Testis (tissue), 5 donors: ENCODE measurements around the gene TLR2. TPM values are rescaled to one million over a fixed set of nuclear protein-coding genes. Genes with fewer than 3 reads are reported as not detected.

Experiments
- DNase-seq: peaks from one replicate; pipeline ENCODE4 v3.0.0-alpha.2; 2019
- H3K27ac ChIP-seq, 2 donors: fragments of 200-600 bp; sonication (generic); one replicate each; pipeline ENCODE4 v1.5.1; 2019
- H3K27me3 ChIP-seq: fragments of 200-600 bp; sonication (generic); one replicate; pipeline ENCODE4 v1.5.1; 2019
- H3K36me3 ChIP-seq: fragments of 200-600 bp; sonication (generic); one replicate; pipeline ENCODE4 v1.5.1; 2017; ENCODE audit warnings: low read depth; ENCODE audit errors: missing control alignments
- H3K4me1 ChIP-seq: fragments of 200-600 bp; sonication (generic); one replicate; pipeline ENCODE4 v1.5.1; 2019
- H3K4me3 ChIP-seq, 2 donors: fragments of 200-600 bp; sonication (generic); one replicate each; pipeline ENCODE4 v1.5.1; 2017 to 2019
- H3K9me3 ChIP-seq: fragments of 200-600 bp; sonication (generic); one replicate; pipeline ENCODE4 v1.5.1; 2017
- POLR2A ChIP-seq: fragments of 450-650 bp; IDR thresholded peaks from one replicate; pipeline ENCODE4 v1.6.1; 2017; ENCODE audit warnings: antibody characterized with exemption, mild to moderate bottlenecking, moderate library complexity
- WGBS, 2 donors: methylation state at CpG; one replicate each; pipeline ENCODE4 v1.1.5; 2018; 5-methylcytosine and 5-hydroxymethylcytosine counted together
- intact Hi-C: fragments of 100-400 bp; cut with DNase I; formaldehyde crosslinking; loops from one replicate; pipeline ENCODE4 v1.15.1; 2023; ENCODE audit warnings: low total_unique reads
- long read RNA-seq, 2 donors: transcript quantifications; one replicate each; lab custom pipeline, GENCODE V29; 2026
- polyA plus RNA-seq: library from polyadenylated mRNA; stranded (reverse); fragments of 350-450 nt; fragmentation: Illumina TruSeq; extraction: RNeasy Lipid Tissue Mini Kit (QIAGEN cat#74804); gene quantifications from one replicate; pipeline ENCODE4 v1.2.3, GENCODE V29; 2014; ENCODE audit warnings: low read depth, low replicate concordance; ENCODE audit not compliant: insufficient read depth
- total RNA-seq, 2 donors: library from RNA; depleted of rRNA; stranded (reverse); fragments of >200 nt; gene quantifications; one replicate each; pipeline ENCODE4 v1.2.3, GENCODE V29; 2016
- TF ChIP-seq, protein P1 (sequence below), 3 experiments: fragments of 450-650 bp in 2 of 3; fragments of 200-600 bp in 1 of 3; sonication (generic) in 1 of 3; IDR thresholded peaks; one replicate each; pipeline ENCODE4 v1.5.1; 2016 to 2019; ENCODE audit warnings: antibody characterized with exemption in 3 of 3, mild to moderate bottlenecking in 2 of 3, moderate library complexity in 1 of 3

The TLR2 gene, protein sequence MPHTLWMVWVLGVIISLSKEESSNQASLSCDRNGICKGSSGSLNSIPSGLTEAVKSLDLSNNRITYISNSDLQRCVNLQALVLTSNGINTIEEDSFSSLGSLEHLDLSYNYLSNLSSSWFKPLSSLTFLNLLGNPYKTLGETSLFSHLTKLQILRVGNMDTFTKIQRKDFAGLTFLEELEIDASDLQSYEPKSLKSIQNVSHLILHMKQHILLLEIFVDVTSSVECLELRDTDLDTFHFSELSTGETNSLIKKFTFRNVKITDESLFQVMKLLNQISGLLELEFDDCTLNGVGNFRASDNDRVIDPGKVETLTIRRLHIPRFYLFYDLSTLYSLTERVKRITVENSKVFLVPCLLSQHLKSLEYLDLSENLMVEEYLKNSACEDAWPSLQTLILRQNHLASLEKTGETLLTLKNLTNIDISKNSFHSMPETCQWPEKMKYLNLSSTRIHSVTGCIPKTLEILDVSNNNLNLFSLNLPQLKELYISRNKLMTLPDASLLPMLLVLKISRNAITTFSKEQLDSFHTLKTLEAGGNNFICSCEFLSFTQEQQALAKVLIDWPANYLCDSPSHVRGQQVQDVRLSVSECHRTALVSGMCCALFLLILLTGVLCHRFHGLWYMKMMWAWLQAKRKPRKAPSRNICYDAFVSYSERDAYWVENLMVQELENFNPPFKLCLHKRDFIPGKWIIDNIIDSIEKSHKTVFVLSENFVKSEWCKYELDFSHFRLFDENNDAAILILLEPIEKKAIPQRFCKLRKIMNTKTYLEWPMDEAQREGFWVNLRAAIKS
- total RNA-seq (10 to 100 TPM in 1 of 2 donors, 1 to 10 TPM in 1; 8.7 to 12.0 TPM), polyA plus RNA-seq (5.4 TPM)
- long read RNA-seq, donor 1, full-length matches to known transcripts: 4 of 4 reads
- long read RNA-seq, donor 1, partial matches to known transcripts: 0 of 4 reads
- long read RNA-seq, donor 1, other reads (novel, unspliced or antisense): 0 of 4 reads
- long read RNA-seq, donor 2: 0 reads

DNA sequence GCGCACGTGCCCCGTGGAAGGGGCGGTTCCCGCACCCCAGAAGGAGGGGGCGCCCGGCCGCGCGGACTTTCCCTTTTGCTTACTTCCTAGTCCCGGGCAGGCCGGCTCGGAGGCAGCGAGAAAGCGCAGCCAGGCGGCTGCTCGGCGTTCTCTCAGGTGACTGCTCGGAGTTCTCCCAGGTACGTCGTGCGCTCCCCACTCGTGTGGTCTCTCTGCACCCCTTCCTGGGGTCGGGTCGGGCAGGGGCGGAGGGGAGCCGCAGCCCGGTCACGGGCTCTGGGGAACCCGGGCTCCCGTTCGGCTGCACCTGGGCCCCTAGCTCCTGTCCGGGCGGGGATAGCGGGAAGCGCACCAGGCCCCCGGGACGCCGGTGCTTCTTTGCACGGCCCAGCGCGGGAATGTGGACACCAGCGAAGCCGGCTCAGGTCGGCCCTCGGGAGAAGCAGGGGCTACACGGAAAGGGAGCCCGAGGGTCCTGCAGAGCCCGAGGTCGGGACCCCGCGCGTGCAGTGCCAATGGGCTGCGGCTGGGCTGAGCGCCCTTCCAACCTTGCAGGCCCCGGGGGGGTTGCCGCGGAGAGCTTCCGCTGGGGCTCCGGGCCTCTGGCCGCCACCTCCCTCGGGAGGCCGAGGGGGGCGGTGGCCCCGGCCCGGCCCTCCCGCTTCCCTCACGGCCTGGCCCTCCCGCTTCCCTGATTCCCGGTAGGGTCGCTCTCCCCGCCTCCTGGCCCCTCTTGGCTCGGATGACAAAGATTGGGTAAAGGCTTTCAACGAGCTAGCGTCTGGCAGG lies at the start of gene TLR2:
TSS of gene TLR2 (plus strand) at position 99 of the 789 bp plus-strand sequence. CDS start 18,628 bp downstream, outside the sequence.
- H3K4me3 ChIP-seq: peak within 1 kb of the TSS; percentile 56 to 73
- intact Hi-C loops: no loop called here
- 1% methylated on average over 72 of the region's 75 CpGs; no CpG with 5 or more reads in 1 of the 2 donors for WGBS, 2 donors
- H3K9me3 ChIP-seq: no peaks in the 10 kb centered on the region
- peak; percentile 14 for DNase-seq
- no peaks in the 10 kb centered on the region for H3K27me3 ChIP-seq
- TF ChIP-seq POLR2A: no peak
- TF ChIP-seq, protein P1, sequence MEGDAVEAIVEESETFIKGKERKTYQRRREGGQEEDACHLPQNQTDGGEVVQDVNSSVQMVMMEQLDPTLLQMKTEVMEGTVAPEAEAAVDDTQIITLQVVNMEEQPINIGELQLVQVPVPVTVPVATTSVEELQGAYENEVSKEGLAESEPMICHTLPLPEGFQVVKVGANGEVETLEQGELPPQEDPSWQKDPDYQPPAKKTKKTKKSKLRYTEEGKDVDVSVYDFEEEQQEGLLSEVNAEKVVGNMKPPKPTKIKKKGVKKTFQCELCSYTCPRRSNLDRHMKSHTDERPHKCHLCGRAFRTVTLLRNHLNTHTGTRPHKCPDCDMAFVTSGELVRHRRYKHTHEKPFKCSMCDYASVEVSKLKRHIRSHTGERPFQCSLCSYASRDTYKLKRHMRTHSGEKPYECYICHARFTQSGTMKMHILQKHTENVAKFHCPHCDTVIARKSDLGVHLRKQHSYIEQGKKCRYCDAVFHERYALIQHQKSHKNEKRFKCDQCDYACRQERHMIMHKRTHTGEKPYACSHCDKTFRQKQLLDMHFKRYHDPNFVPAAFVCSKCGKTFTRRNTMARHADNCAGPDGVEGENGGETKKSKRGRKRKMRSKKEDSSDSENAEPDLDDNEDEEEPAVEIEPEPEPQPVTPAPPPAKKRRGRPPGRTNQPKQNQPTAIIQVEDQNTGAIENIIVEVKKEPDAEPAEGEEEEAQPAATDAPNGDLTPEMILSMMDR (IDR thresholded peaks at IDR 0.05): no peak
- H3K36me3 ChIP-seq: no peaks in the 10 kb centered on the region
- peak within 1 kb of the TSS; percentile 69 to 70 for H3K27ac ChIP-seq
- H3K4me1 ChIP-seq: peaks cover 12% of the 10 kb centered on the region

DNA sequence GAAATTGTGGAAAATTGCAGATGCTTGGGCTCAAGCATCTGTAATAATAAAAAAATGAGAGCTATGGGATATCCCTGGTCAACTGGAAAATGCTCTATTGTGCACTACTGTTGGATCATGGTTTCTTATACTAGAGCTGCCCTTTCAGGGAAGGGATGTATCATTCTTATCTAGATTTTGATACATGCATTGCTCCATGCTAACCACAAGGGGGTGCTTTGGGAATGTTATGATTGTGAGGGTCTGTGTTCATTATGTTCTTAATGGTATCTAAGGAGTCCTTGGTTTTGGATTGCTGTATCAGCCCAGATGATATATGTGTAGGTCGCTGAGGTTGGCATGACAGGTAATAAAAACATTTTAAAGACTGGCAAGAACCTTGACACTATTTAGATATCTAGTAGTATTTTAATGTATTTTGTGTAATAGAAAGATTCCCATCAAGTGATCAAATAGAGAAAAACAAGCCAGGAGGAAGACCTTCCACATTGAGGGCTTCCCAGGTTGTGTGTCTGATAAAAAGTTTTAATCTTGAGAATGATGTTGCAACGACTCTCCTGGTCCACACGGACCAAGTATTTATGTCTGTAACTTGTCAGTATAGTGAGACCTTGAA lies 49.2 kb upstream of the TLR2 start:
- H3K9me3 ChIP-seq: no peaks in the 10 kb centered on the region
- no peak for DNase-seq
- H3K27me3 ChIP-seq: no peaks in the 10 kb centered on the region
- H3K27ac ChIP-seq: no peak overlapping the region
- intact Hi-C loops: no loop called here
- H3K4me1 ChIP-seq: no peaks in the 10 kb centered on the region
- TF ChIP-seq, protein P1 (IDR thresholded peaks at IDR 0.05): peak in 2 of 3 experiments; percentile 22 to 43
- no peak for TF ChIP-seq POLR2A
- no peak overlapping the region for H3K4me3 ChIP-seq
- WGBS, 2 donors: 66 to 76% methylated on average over 3 of the region's 3 CpGs
- no peaks in the 10 kb centered on the region for H3K36me3 ChIP-seq

DNA sequence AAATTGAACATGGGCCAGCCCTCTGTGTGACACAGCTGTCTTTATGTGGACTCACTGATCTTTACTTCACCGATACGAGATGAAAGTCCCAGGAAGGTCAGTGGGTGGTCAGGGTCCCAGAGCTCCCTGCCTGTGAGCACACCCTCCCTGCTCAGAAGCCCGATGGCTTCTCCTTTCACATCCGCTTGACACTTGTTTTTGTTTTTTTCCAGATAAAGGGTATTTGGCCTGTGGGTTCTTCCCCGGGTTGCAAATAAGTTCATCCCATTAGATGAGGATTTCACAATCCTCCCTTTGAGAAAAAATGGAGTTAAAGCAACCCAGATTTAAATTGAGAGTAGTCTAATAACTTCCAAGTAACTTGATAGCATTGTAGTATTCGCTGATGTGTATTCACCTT lies 48.2 kb upstream of the TLR2 start:
- H3K4me1 ChIP-seq: no peaks in the 10 kb centered on the region
- no peak for DNase-seq
- H3K27ac ChIP-seq: no peak overlapping the region
- no peak overlapping the region for H3K4me3 ChIP-seq
- H3K27me3 ChIP-seq: no peaks in the 10 kb centered on the region
- TF ChIP-seq, protein P1 (IDR thresholded peaks at IDR 0.05): no peak
- TF ChIP-seq POLR2A: no peak
- H3K36me3 ChIP-seq: no peaks in the 10 kb centered on the region
- WGBS, 2 donors: 72 to 86% methylated on average over 6 of the region's 6 CpGs
- intact Hi-C loops: no loop called here
- H3K9me3 ChIP-seq: no peaks in the 10 kb centered on the region

DNA sequence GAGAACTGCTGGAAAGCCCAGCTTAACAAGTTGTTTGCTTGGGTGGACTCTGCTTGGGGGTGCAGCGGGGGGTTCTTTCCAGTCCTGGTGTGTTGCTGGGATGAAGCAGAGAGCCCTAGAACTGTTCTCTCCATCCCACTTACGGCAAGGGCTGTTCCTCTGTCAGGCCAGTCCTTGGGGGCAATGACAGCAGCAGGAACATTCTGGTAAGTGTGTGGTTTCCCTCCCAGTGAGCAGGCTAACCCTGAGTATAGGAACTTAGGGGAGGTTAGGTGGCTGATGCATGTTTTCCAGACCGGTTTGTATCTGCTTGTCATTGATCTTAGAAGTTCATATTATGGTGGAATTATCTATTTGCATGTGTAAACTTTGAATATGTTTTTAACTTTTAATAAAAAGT lies 46.9 kb upstream of the TLR2 start:
- no peak for DNase-seq
- Histone ChIP-seq H3K9me3 (no peaks in the 10 kb centered on the region), H3K4me3 (no peak overlapping the region), H3K27ac (no peak overlapping the region), H3K4me1 (no peaks in the 10 kb centered on the region), H3K27me3 (no peaks in the 10 kb centered on the region), H3K36me3 (no peaks in the 10 kb centered on the region)
- WGBS, 2 donors: 92 to 98% methylated on average over 3 of the region's 3 CpGs
- intact Hi-C loops: no loop called here
- TF ChIP-seq POLR2A: no peak
- TF ChIP-seq, protein P1 (IDR thresholded peaks at IDR 0.05): no peak
